SK-N-SH treated with all-trans-retinoic acid at 6 μM for 48 hours (cell line): Measurements from ENCODE around the gene FHOD3.

Experiments used
- ATAC-seq: fragments of 200-7000 bp; cut with Tn5 transposase; 3 replicates; pipeline ENCODE4 v1.9.1; 2020; ENCODE audit warnings: mild to moderate bottlenecking, moderate library complexity
- ARNTL ChIP-seq: fragments of 450-650 bp; formaldehyde crosslinking; IDR thresholded peaks from 2 replicates; pipeline ENCODE4 v1.5.0; 2020; ENCODE audit warnings: low read depth, mild to moderate bottlenecking, moderate library complexity, borderline replicate concordance
- BACH2 ChIP-seq: fragments of 250-450 bp; sonication (Bioruptor Pico); IDR thresholded peaks from 2 replicates; pipeline ENCODE4 v1.9.0; 2021; ENCODE audit warnings: mild to moderate bottlenecking, borderline replicate concordance
- CREB5 ChIP-seq: fragments of 250-450 bp; sonication (Bioruptor Pico); IDR thresholded peaks from 2 replicates; pipeline ENCODE4 v1.5.1; 2020; ENCODE audit warnings: low read depth, mild to moderate bottlenecking, moderate library complexity
- CSRNP3 ChIP-seq: fragments of 250-450 bp; sonication (Bioruptor Pico); IDR thresholded peaks from 2 replicates; pipeline ENCODE4 v1.5.1; 2021; ENCODE audit warnings: mild to moderate bottlenecking, moderate library complexity
- GLIS3 ChIP-seq: fragments of 250-450 bp; sonication (Bioruptor Pico); IDR thresholded peaks from 2 replicates; pipeline ENCODE4 v1.5.0; 2020; ENCODE audit warnings: mild to moderate bottlenecking, moderate library complexity
- ISL1 ChIP-seq: fragments of 250-450 bp; sonication (Bioruptor Pico); IDR thresholded peaks from 2 replicates; pipeline ENCODE4 v2.1.2; 2022; ENCODE audit warnings: mild to moderate bottlenecking, moderate library complexity
- OSR1 ChIP-seq: fragments of 250-450 bp; sonication (Bioruptor Pico); IDR thresholded peaks from 2 replicates; pipeline ENCODE4 v1.8.0; 2022; ENCODE audit warnings: moderate library complexity, mild to moderate bottlenecking, inconsistent platforms
- PATZ1 ChIP-seq: fragments of 250-450 bp; sonication (Bioruptor Pico); IDR thresholded peaks from 2 replicates; pipeline ENCODE4 v1.8.0; 2020; ENCODE audit warnings: mild to moderate bottlenecking, moderate library complexity, borderline replicate concordance
- POU6F1 ChIP-seq: fragments of 250-450 bp; sonication (Bioruptor Pico); IDR thresholded peaks from 2 replicates; pipeline ENCODE4 v1.8.0; 2021; ENCODE audit warnings: low read depth, mild to moderate bottlenecking, moderate library complexity, borderline replicate concordance
- RARB ChIP-seq: fragments of 250-450 bp; sonication (Bioruptor Pico); IDR thresholded peaks from 2 replicates; pipeline ENCODE4 v1.8.0; 2021; ENCODE audit warnings: mild to moderate bottlenecking, moderate library complexity
- SNAI2 ChIP-seq: fragments of 250-450 bp; sonication (Bioruptor Pico); IDR thresholded peaks from 2 replicates; pipeline ENCODE4 v1.5.0; 2020; ENCODE audit warnings: mild to moderate bottlenecking, moderate library complexity
- TCF4 ChIP-seq: fragments of 250-450 bp; sonication (Bioruptor Pico); IDR thresholded peaks from 2 replicates; pipeline ENCODE4 v1.8.0; 2021; ENCODE audit warnings: mild to moderate bottlenecking, moderate library complexity, borderline replicate concordance
- TOX ChIP-seq: fragments of 250-450 bp; sonication (Bioruptor Pico); IDR thresholded peaks from 2 replicates; pipeline ENCODE4 v1.8.0; 2021; ENCODE audit warnings: mild to moderate bottlenecking, moderate library complexity, borderline replicate concordance
- TSHZ2 ChIP-seq: fragments of 250-450 bp; sonication (Bioruptor Pico); IDR thresholded peaks from 2 replicates; pipeline ENCODE4 v1.5.0; 2020; ENCODE audit warnings: mild to moderate bottlenecking, moderate library complexity
- ZFP3 ChIP-seq: fragments of 250-450 bp; sonication (Bioruptor Pico); IDR thresholded peaks from 2 replicates; pipeline ENCODE4 v1.5.0; 2020; ENCODE audit warnings: mild to moderate bottlenecking, moderate library complexity
- ZFP30 ChIP-seq: fragments of 450-650 bp; formaldehyde crosslinking; IDR thresholded peaks from 2 replicates; pipeline ENCODE4 v1.5.0; 2022; ENCODE audit warnings: mild to moderate bottlenecking, moderate library complexity
- ZNF565 ChIP-seq: fragments of 450-650 bp; formaldehyde crosslinking; conservative IDR thresholded peaks from 2 replicates; pipeline ENCODE4 v1.5.0; 2020; ENCODE audit warnings: low read depth, mild to moderate bottlenecking, moderate library complexity
- ZNF70 ChIP-seq: fragments of 450-650 bp; formaldehyde crosslinking; IDR thresholded peaks from 2 replicates; pipeline ENCODE4 v1.5.0; 2020; ENCODE audit warnings: mild to moderate bottlenecking, moderate library complexity
- ZNF8 ChIP-seq: fragments of 450-650 bp; formaldehyde crosslinking; IDR thresholded peaks from 2 replicates; pipeline ENCODE4 v1.5.0; 2020; ENCODE audit warnings: mild to moderate bottlenecking, moderate library complexity

Gene FHOD3

GRCh38 chr18:36780748-36781147 lies 483.2 kb downstream of the FHOD3 start:
- no peak for ATAC-seq
- no peak for TF ChIP-seq BACH2
- TF ChIP-seq POU6F1 (CRISPR knock-in tag) = no peak
- no peak for TF ChIP-seq ZNF70 (CRISPR knock-in tag)
- TF ChIP-seq TOX (CRISPR knock-in tag) = no peak
- TF ChIP-seq CSRNP3 (CRISPR knock-in tag) = no peak
- no peak for TF ChIP-seq TSHZ2 (CRISPR knock-in tag)
- no peak for TF ChIP-seq ZNF8
- no peak for TF ChIP-seq PATZ1 (CRISPR knock-in tag)
- no peak for TF ChIP-seq SNAI2
- TF ChIP-seq ZFP30 (CRISPR knock-in tag) = no peak
- TF ChIP-seq ZFP3 = no peak
- no peak for TF ChIP-seq GLIS3 (CRISPR knock-in tag)
- no peak for TF ChIP-seq CREB5 (CRISPR knock-in tag)

GRCh38 chr18:36782710-36783109 lies 485.2 kb downstream of the FHOD3 start:
- ATAC-seq = no peak
- no peak for TF ChIP-seq ARNTL (CRISPR knock-in tag)
- TF ChIP-seq OSR1 (CRISPR knock-in tag) = no peak
- no peak for TF ChIP-seq ZNF565 (CRISPR knock-in tag)
- TF ChIP-seq POU6F1 (CRISPR knock-in tag) = no peak
- TF ChIP-seq ZFP30 (CRISPR knock-in tag) = no peak
- TF ChIP-seq SNAI2 = no peak
- TF ChIP-seq RARB (CRISPR knock-in tag) = no peak
- no peak for TF ChIP-seq PATZ1 (CRISPR knock-in tag)
- no peak for TF ChIP-seq TCF4 (CRISPR knock-in tag)
- no peak for TF ChIP-seq CREB5 (CRISPR knock-in tag)
- TF ChIP-seq TOX (CRISPR knock-in tag) = no peak
- TF ChIP-seq BACH2 = no peak
- TF ChIP-seq ISL1 (CRISPR knock-in tag) = no peak
- TF ChIP-seq GLIS3 (CRISPR knock-in tag) = no peak
- no peak for TF ChIP-seq CSRNP3 (CRISPR knock-in tag)
